ENCODE results near the gene DNAH9.

The DNAH9 gene

GRCh38 chr17:11671126-11671525 is 72.9 kb downstream of the DNAH9 start:
- DNase-seq (ENCODE audit: low spot score), result peak; percentile 14

- DNase-seq (ENCODE audit: low spot score), result no peak
Measured at GRCh38 chr17:11682646-11683045, 84.4 kb downstream of the DNAH9 start.

- DNase-seq (ENCODE audit: low spot score), result no peak
Measured at GRCh38 chr17:11690681-11691080, 92.4 kb downstream of the DNAH9 start.

GRCh38 chr17:11692688-11693087 is 94.4 kb downstream of the DNAH9 start:
- DNase-seq (ENCODE audit: low spot score), result no peak

- DNase-seq (ENCODE audit: low spot score), result no peak
Measured at GRCh38 chr17:11693284-11693683, 95.0 kb downstream of the DNAH9 start.

GRCh38 chr17:11700668-11701067 is 102.4 kb downstream of the DNAH9 start:
- no peak for DNase-seq (ENCODE audit: low spot score)

GRCh38 chr17:11701911-11702310 is 103.6 kb downstream of the DNAH9 start:
- DNase-seq (ENCODE audit: low spot score), result no peak

GRCh38 chr17:11704041-11704440 is 105.8 kb downstream of the DNAH9 start:
- no peak for DNase-seq (ENCODE audit: low spot score)

- DNase-seq (ENCODE audit: low spot score), result peak; percentile 81
Measured at GRCh38 chr17:11705111-11705510, 106.8 kb downstream of the DNAH9 start.

GRCh38 chr17:11707586-11707985 is 109.3 kb downstream of the DNAH9 start:
- DNase-seq (ENCODE audit: low spot score), result no peak

GRCh38 chr17:11712456-11712855 is 114.2 kb downstream of the DNAH9 start:
- no peak for DNase-seq (ENCODE audit: low spot score)

- no peak for DNase-seq (ENCODE audit: low spot score)
Measured at GRCh38 chr17:11719203-11719602, 120.9 kb downstream of the DNAH9 start.

- DNase-seq (ENCODE audit: low spot score), result no peak
Measured at GRCh38 chr17:11719856-11720255, 121.6 kb downstream of the DNAH9 start.

GRCh38 chr17:11720816-11721215 is 122.5 kb downstream of the DNAH9 start:
- no peak for DNase-seq (ENCODE audit: low spot score)

- DNase-seq (ENCODE audit: low spot score), result no peak
Measured at GRCh38 chr17:11730747-11731146, 132.5 kb downstream of the DNAH9 start.

- no peak for DNase-seq (ENCODE audit: low spot score)
Measured at GRCh38 chr17:11736613-11737312, 138.5 kb downstream of the DNAH9 start.

GRCh38 chr17:11737313-11737679 is 139.0 kb downstream of the DNAH9 start:
- no peak for DNase-seq (ENCODE audit: low spot score)

- no peak for DNase-seq (ENCODE audit: low spot score)
Measured at GRCh38 chr17:11738151-11738550, 139.9 kb downstream of the DNAH9 start.

GRCh38 chr17:11739351-11739750 is 141.1 kb downstream of the DNAH9 start:
- DNase-seq (ENCODE audit: low spot score), result no peak

- DNase-seq (ENCODE audit: low spot score), result no peak
Measured at GRCh38 chr17:11739848-11740247, 141.6 kb downstream of the DNAH9 start.

- DNase-seq (ENCODE audit: low spot score), result peak; percentile 27
Measured at GRCh38 chr17:11742886-11743285, 144.6 kb downstream of the DNAH9 start.

GRCh38 chr17:11744696-11745095 is 146.4 kb downstream of the DNAH9 start:
- DNase-seq (ENCODE audit: low spot score), result no peak

- DNase-seq (ENCODE audit: low spot score), result no peak
Measured at GRCh38 chr17:11747441-11747840, 149.2 kb downstream of the DNAH9 start.

GRCh38 chr17:11757815-11758214 is 159.5 kb downstream of the DNAH9 start:
- DNase-seq (ENCODE audit: low spot score), result no peak

All from SW480 (cell line).